Testis (tissue), 2 donors: ENCODE results near the gene ZNF160.

Experiments
- CTCF ChIP-seq, 3 experiments: fragments of 450-650 bp in 2 of 3; fragments of 200-600 bp in 1 of 3; sonication (generic) in 1 of 3; IDR thresholded peaks; one replicate each; pipeline ENCODE4 v1.5.1; 2016 to 2019; ENCODE audit warnings: antibody characterized with exemption in 3 of 3, mild to moderate bottlenecking in 2 of 3, moderate library complexity in 1 of 3
- POLR2A ChIP-seq: fragments of 450-650 bp; IDR thresholded peaks from one replicate; pipeline ENCODE4 v1.6.1; 2017; ENCODE audit warnings: antibody characterized with exemption, mild to moderate bottlenecking, moderate library complexity

- TF ChIP-seq CTCF (IDR thresholded peaks at IDR 0.05) (no peak), POLR2A (no peak)
Observed at GRCh38 chr19:53078668-53079067, 24.6 kb downstream of the ZNF160 start.
